H1 (cell line): ENCODE measurements around the gene DHDH. TPM values are rescaled to one million over a fixed set of nuclear protein-coding genes. Genes with fewer than 3 reads are reported as not detected.

Experiments
- YY1 ChIP-seq: IDR thresholded peaks from 2 replicates; pipeline ENCODE4 v1.6.1; 2011; ENCODE audit warnings: low read depth, mild to moderate bottlenecking, low read length
- polyA plus RNA-seq, 7 experiments: library from polyadenylated mRNA; depleted of rRNA in 3 of 7; stranded (reverse) in 5 of 7; unstranded in 2 of 7; fragments of >200 nt in 5 of 7; fragments of 200-250 nt in 2 of 7; gene quantifications; 1 replicate in 5 of 7; 2 replicates in 1 of 7; 4 replicates in 1 of 7; pipeline versions ENCODE4 v1.2.1 to v1.2.3, GENCODE V29; 2011 to 2013; ENCODE audit warnings: missing spikeins in 2 of 7, mixed read lengths in 2 of 7
- total RNA-seq: library from RNA; stranded (reverse); fragmentation: NEBNext Ultra II Directional; extraction: Animal tissue kit (Norgen Biotek cat#: 25700); gene quantifications from 2 replicates; pipeline ENCODE4 v1.2.1, GENCODE V29; 2021
- TF ChIP-seq, protein P1 (sequence below): fragments of 300-600 bp; sonication (generic); IDR thresholded peaks from 2 replicates; pipeline ENCODE4 v1.7.1; 2012; ENCODE audit warnings: low read length, moderate library complexity, mild to moderate bottlenecking, inconsistent platforms; ENCODE audit not compliant: insufficient replicate concordance

DHDH gene
- total and polyA plus RNA-seq, 2 of the 8 experiments (the other 6 are each of a cell fraction or from before 2014, with no cell fraction given), result 2.2 to 2.8 TPM

DNA sequence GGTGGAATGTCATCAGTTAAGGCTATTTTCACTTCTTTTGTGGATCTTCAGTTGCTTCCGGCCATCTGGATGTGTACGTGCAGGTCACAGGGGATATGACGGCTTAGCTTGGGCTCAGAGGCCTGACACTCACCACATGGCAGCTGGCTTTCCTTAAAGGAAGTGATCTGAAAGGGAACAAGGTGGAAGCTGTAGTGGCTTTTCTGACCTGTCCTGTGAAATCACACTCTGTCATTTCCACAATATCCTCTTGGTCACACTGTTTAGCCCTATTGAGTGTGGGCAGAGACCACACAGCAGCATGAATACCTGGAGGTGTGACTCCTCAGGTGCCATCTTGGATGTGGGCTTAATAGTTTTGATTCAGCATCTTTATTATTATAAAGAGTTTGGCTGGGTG lies 16.7 kb downstream of the DHDH start (continued):
- TF ChIP-seq, protein P1, sequence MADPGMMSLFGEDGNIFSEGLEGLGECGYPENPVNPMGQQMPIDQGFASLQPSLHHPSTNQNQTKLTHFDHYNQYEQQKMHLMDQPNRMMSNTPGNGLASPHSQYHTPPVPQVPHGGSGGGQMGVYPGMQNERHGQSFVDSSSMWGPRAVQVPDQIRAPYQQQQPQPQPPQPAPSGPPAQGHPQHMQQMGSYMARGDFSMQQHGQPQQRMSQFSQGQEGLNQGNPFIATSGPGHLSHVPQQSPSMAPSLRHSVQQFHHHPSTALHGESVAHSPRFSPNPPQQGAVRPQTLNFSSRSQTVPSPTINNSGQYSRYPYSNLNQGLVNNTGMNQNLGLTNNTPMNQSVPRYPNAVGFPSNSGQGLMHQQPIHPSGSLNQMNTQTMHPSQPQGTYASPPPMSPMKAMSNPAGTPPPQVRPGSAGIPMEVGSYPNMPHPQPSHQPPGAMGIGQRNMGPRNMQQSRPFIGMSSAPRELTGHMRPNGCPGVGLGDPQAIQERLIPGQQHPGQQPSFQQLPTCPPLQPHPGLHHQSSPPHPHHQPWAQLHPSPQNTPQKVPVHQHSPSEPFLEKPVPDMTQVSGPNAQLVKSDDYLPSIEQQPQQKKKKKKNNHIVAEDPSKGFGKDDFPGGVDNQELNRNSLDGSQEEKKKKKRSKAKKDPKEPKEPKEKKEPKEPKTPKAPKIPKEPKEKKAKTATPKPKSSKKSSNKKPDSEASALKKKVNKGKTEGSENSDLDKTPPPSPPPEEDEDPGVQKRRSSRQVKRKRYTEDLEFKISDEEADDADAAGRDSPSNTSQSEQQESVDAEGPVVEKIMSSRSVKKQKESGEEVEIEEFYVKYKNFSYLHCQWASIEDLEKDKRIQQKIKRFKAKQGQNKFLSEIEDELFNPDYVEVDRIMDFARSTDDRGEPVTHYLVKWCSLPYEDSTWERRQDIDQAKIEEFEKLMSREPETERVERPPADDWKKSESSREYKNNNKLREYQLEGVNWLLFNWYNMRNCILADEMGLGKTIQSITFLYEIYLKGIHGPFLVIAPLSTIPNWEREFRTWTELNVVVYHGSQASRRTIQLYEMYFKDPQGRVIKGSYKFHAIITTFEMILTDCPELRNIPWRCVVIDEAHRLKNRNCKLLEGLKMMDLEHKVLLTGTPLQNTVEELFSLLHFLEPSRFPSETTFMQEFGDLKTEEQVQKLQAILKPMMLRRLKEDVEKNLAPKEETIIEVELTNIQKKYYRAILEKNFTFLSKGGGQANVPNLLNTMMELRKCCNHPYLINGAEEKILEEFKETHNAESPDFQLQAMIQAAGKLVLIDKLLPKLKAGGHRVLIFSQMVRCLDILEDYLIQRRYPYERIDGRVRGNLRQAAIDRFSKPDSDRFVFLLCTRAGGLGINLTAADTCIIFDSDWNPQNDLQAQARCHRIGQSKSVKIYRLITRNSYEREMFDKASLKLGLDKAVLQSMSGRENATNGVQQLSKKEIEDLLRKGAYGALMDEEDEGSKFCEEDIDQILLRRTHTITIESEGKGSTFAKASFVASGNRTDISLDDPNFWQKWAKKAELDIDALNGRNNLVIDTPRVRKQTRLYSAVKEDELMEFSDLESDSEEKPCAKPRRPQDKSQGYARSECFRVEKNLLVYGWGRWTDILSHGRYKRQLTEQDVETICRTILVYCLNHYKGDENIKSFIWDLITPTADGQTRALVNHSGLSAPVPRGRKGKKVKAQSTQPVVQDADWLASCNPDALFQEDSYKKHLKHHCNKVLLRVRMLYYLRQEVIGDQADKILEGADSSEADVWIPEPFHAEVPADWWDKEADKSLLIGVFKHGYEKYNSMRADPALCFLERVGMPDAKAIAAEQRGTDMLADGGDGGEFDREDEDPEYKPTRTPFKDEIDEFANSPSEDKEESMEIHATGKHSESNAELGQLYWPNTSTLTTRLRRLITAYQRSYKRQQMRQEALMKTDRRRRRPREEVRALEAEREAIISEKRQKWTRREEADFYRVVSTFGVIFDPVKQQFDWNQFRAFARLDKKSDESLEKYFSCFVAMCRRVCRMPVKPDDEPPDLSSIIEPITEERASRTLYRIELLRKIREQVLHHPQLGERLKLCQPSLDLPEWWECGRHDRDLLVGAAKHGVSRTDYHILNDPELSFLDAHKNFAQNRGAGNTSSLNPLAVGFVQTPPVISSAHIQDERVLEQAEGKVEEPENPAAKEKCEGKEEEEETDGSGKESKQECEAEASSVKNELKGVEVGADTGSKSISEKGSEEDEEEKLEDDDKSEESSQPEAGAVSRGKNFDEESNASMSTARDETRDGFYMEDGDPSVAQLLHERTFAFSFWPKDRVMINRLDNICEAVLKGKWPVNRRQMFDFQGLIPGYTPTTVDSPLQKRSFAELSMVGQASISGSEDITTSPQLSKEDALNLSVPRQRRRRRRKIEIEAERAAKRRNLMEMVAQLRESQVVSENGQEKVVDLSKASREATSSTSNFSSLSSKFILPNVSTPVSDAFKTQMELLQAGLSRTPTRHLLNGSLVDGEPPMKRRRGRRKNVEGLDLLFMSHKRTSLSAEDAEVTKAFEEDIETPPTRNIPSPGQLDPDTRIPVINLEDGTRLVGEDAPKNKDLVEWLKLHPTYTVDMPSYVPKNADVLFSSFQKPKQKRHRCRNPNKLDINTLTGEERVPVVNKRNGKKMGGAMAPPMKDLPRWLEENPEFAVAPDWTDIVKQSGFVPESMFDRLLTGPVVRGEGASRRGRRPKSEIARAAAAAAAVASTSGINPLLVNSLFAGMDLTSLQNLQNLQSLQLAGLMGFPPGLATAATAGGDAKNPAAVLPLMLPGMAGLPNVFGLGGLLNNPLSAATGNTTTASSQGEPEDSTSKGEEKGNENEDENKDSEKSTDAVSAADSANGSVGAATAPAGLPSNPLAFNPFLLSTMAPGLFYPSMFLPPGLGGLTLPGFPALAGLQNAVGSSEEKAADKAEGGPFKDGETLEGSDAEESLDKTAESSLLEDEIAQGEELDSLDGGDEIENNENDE, result no peak
- TF ChIP-seq YY1, result 0 out of 2 replicates have a peak, but pooled peaks have one; percentile 10
